CD4-positive, alpha-beta T cell treated with Interleukin-1 beta for 1 hour (primary cell): Measurements from ENCODE around the gene PPP1R15A.
A peak's percentile ranks its signal among the peaks of the same experiment; 100 is the strongest.
"Not testable (repeated sequence)": the region's sequence is repeated elsewhere in the genome, so short reads cannot be mapped to it uniquely, and the experiment has no call there.

Source experiments
- DNase-seq, 2 donors: peaks; one replicate each; pipeline ENCODE4 v3.0.0-alpha.2; 2020 to 2022

The PPP1R15A gene

DNA sequence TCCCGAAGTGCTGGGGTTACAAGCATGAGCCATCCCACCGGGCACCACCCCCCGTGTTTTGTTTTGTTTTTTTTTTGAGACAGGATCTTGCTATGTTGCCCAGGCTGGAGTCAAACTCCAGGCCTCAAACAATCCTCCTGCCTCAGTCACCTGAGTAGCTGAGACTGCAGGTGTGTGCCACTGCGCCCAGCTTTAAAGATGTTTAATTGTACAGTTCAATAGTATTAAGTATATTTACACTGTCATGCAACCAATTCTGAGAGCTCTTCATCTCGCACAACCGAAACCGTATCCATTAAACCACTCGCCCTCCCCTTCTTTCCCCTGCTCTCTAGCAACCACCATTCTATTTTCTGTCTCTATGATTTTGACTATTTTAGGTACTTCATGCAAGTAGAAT is 43.5 kb downstream of the PPP1R15A start:
- DNase-seq: no peak

DNA sequence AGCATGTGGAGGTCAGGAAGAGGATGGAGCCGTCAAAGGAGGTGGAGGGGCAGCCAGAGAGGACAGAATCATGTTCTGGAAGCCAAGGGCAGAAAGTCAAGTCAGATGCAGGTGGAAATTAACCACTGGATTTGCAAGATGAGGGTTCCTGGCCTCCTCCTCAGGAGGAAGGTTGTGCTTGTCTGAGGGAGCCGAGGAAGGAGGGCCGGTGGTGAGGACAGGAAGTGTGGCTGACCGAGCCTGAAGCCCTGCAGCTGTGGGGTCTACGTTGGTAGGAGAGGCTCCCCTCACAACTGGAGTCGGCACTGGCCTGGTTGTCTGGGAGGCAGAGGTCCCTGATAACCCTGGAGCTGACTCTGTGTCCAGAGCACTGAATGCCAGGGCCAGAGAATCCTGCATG is 45.9 kb downstream of the PPP1R15A start:
- no peak for DNase-seq

DNA sequence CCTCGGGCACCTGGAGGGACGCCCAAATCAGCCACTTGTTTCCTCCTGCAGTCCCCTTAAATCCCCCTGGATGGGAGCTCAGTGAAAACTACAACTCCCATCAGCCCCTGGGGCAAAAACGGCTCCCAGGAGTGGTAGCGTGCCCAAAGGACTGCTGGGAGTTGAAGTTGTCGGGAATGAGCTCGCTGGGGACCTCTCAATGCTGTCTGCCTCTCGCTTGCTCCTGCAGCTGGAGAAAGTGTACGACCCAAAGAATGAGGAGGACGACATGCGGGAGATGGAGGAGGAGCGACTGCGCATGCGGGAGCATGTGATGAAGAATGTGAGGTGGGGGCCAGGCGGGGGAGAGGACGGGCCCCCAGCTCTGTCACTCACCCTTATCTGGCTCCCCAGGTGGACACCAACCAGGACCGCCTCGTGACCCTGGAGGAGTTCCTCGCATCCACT is 46.6 kb downstream of the PPP1R15A start:
- DNase-seq: peak; percentile 22 to 28

DNA sequence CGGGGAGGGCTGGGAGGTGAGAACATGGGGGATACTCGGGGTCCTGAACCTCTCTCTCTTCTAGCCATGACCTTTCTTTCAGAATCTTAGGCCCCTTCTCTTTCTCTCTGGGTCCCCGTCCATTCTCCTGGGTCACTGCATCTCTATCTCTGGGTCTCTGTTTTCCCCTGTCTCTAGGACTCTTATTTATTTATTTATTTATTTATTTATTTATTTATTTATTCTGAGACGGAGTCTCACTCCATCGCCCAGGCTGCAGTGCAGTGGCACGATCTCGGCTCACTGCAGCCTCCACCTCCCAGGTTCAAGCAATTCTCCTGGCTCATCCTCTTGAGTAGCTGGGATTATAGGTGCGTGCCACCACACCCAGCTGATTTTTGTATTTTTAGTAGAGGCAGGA is 47.0 kb downstream of the PPP1R15A start:
- not testable (repeated sequence) for DNase-seq

DNA sequence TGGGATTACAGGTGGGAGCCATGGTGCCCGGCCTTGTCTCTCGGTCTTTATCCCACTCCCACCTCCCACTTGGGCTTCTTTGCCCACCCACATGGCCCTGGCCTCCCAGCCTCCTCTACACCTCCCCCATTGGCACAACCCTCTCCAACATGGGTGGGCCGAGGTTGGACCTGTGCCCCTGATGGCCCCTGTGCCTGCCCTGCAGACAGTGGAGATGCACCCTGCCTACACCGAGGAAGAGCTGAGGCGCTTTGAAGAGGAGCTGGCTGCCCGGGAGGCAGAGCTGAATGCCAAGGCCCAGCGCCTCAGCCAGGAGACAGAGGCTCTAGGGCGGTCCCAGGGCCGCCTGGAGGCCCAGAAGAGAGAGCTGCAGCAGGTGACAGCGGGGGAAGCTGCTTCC is 48.7 kb downstream of the PPP1R15A start:
- DNase-seq: no peak

DNA sequence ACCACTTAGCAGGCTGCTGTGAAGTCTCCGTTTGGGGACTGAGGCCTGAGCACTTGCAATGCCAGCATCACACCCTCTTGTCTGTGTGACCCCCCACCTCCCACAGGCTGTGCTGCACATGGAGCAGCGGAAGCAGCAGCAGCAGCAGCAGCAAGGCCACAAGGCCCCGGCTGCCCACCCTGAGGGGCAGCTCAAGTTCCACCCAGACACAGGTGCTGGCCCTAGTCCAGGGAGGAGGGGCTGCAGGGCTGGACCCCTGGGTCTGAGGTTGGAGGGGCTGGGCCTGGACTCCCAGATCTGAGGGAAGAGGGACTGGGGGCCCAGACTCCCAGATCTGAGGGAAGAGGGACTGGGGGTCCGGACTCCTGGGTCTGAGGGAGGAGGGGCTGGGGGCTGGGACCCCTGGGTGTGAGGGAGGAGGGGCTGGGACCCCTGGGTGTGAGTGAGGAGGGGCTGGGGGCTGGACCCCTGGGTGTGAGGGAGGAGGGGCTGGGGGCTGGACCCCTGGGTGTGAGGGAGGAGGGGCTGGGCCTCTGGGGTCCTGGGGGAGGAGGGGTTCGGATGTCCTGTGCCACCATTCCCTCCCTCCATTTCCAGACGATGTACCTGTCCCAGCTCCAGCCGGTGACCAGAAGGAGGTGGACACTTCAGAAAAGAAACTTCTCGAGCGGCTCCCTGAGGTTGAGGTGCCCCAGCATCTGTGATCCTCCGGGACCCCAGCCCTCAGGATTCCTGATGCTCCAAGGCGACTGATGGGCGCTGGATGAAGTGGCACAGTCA is 49.7 kb downstream of the PPP1R15A start:
- no peak for DNase-seq

DNA sequence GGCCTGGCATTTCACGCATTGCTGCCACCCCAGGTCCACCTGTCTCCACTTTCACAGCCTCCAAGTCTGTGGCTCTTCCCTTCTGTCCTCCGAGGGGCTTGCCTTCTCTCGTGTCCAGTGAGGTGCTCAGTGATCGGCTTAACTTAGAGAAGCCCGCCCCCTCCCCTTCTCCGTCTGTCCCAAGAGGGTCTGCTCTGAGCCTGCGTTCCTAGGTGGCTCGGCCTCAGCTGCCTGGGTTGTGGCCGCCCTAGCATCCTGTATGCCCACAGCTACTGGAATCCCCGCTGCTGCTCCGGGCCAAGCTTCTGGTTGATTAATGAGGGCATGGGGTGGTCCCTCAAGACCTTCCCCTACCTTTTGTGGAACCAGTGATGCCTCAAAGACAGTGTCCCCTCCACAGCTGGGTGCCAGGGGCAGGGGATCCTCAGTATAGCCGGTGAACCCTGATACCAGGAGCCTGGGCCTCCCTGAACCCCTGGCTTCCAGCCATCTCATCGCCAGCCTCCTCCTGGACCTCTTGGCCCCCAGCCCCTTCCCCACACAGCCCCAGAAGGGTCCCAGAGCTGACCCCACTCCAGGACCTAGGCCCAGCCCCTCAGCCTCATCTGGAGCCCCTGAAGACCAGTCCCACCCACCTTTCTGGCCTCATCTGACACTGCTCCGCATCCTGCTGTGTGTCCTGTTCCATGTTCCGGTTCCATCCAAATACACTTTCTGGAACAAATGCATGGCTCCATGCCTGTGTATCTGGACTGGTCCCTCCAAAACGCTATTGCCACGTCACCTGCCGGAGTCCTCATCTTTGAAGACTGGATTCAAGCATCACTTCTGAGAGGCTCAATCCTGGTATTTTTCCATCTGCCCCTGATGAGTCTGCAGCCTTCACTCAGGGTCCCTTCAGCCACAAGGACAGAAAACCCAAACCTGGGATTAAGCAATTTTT is 50.6 kb downstream of the PPP1R15A start:
- no peak for DNase-seq

DNA sequence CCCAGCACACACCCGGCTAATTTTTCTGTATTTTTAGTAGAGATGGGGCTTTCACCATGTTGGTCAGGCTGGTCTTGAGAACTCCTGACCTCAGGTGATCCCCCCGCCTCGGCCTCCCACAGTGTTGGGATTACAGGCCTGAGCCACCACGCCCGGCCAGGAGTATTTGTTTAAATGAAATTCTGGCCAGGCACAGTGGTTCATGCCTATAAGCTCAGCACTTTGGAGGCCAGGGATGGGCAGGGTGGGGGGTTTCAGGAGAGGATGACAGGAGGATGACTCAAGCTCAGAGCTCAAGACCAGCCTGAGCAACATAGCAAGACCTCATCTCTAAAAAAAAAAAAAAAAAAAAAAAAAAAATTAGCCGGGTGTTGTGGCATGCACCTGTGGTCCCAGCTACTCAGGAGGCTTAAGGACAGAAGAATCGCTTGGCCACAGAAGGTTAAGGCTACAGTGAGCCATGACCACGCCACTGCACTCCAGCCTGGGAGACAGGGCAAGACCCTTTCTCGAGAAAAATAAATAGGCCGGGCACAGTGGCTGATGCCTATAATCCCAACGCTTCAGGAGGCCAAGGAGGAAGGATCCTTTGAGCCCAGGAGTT is 53.1 kb downstream of the PPP1R15A start:
- DNase-seq: no peak
